ENCODE results near the gene AK8.

AK8 gene

DNA sequence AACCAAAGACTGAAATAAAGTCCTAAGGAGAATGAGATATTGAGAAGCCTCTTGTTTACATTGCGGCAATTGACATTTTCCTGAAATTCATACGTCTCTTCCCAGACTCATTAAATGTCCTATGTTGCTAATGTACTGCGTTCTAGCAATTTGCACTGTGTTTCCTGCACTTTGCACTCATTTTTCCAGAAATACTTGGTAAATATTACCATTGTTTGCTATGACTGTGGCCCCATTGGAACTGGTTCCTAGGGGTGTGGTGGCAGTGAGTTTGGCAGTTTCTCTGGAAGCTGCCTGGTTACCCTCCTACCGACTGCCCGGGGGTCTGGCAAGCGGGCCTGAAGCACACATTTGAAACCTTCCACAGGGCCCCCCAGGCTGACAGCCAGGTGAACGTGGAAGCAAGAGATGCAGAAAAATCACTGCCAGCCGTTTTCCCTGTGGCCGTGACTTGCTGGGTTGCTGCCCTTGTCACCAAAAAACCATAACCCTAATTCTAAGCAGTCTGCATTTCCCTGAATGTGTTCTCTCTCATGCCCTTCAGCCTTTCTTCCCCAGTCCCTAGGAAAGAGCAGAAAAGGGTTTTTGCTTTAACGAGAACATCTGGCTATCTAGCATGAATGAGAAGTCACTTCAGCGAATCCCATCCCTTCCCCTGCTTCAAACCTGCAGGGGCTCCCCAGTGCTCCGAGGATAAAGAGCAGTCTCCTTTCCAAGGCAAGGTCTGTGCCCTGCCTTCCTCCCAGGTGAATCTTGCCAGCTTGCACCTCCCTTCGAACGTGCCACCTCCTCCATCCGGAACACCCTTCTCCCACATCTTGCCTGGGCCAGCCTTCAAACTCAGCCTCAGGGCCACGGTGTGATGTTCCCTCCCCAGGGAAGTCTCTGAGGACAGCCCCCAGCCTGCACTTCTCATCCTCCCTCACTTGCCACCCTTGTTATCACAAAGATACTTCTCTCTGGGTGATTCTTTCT, 84.2 kb downstream of the AK8 start:
- DNase-seq, result no peak
- Histone ChIP-seq H3K27ac (no peak overlapping the region), H3K27me3 (ENCODE audit: insufficient read depth, low read depth, severe bottlenecking) (no peaks in the 10 kb centered on the region), H3K36me3 (no peaks in the 10 kb centered on the region), H3K4me3 (ENCODE audit: low read depth, low read length) (no peak overlapping the region), H3K9me3 (ENCODE audit: severe bottlenecking) (no peaks in the 10 kb centered on the region)
- TF ChIP-seq, protein P1, sequence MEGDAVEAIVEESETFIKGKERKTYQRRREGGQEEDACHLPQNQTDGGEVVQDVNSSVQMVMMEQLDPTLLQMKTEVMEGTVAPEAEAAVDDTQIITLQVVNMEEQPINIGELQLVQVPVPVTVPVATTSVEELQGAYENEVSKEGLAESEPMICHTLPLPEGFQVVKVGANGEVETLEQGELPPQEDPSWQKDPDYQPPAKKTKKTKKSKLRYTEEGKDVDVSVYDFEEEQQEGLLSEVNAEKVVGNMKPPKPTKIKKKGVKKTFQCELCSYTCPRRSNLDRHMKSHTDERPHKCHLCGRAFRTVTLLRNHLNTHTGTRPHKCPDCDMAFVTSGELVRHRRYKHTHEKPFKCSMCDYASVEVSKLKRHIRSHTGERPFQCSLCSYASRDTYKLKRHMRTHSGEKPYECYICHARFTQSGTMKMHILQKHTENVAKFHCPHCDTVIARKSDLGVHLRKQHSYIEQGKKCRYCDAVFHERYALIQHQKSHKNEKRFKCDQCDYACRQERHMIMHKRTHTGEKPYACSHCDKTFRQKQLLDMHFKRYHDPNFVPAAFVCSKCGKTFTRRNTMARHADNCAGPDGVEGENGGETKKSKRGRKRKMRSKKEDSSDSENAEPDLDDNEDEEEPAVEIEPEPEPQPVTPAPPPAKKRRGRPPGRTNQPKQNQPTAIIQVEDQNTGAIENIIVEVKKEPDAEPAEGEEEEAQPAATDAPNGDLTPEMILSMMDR (IDR thresholded peaks at IDR 0.05; ENCODE audit: low read depth, low read length), result no peak

DNA sequence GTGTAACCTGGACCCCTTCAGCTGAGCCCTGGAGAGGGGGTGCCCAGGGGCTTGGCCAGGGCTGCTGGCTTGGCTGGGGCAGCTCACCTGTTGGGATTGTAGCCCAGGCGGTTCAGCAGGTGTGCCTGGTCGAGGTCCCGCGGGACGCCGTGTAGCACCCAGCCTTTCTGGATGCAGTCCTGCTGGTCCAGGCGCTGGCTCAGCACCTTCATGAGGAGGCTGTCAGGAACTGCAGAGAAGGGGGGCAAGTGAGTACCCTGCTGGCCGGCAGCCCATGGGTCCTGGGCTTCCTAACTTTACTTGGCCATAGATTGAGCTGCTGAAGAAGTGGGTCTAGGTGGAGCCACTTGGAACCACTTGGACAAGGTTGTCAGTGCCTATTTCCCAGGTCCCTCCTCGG, 85.5 kb downstream of the AK8 start:
- Histone ChIP-seq H3K27ac (no peak overlapping the region), H3K4me3 (ENCODE audit: low read depth, low read length) (no peak overlapping the region), H3K36me3 (no peaks in the 10 kb centered on the region), H3K9me3 (ENCODE audit: severe bottlenecking) (peaks cover 5% of the 10 kb centered on the region), H3K27me3 (ENCODE audit: insufficient read depth, low read depth, severe bottlenecking) (no peaks in the 10 kb centered on the region)
- TF ChIP-seq, protein P1 (IDR thresholded peaks at IDR 0.05; ENCODE audit: low read depth, low read length), result no peak
- no peak for DNase-seq

DNA sequence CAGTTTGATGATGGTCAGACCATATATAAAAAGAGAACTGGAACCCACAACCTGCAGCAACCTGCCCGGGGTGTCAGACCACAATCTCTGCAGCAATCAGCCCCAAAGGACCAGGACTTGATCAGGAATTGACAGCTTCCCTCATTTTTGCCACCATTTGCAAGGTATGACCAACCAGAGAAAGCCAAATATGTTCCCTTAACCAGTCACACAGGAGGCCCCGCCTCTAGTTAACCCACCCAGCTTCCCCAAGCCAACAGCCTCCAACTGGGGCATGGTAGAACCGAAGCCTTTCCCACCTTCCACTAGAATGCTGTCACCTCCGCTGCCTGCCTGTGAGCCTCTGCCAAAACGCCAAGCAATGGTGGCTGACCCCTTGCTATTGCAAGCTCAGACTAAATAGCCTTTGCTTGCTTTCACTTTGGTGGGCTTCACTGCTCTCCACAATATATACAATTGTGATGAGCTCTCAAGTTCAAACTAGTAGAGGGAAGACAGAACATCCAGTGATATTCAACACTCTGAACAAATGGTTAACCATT, 86.3 kb downstream of the AK8 start:
- H3K27ac ChIP-seq, result no peak overlapping the region
- no peak for DNase-seq
- no peak overlapping the region for H3K4me3 ChIP-seq (ENCODE audit: low read depth, low read length)
- H3K27me3 ChIP-seq (ENCODE audit: insufficient read depth, low read depth, severe bottlenecking), result no peaks in the 10 kb centered on the region
- H3K36me3 ChIP-seq, result no peaks in the 10 kb centered on the region
- TF ChIP-seq, protein P1 (IDR thresholded peaks at IDR 0.05; ENCODE audit: low read depth, low read length), result no peak
- peaks cover 5% of the 10 kb centered on the region for H3K9me3 ChIP-seq (ENCODE audit: severe bottlenecking)

DNA sequence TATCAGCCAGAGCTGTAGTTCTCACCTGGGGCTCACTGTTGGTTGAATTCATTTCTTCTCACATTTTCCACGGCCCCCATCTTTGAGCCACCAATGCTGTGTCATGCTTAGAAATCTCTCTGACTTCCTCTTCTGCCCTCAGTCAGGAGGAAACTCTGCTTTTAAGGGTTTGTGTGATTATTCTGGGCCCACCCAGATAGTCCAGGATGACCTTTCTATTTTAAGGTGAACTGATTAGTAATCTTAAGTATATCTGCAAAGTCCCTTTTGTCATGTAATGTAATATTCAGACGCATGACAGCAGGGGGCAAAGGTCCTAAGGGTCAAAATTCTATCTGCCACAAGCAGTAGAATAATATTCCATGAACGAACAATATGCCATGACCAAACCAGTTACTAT, 88.4 kb downstream of the AK8 start:
- no peak overlapping the region for H3K4me3 ChIP-seq (ENCODE audit: low read depth, low read length)
- H3K27ac ChIP-seq, result no peak overlapping the region
- no peaks in the 10 kb centered on the region for H3K27me3 ChIP-seq (ENCODE audit: insufficient read depth, low read depth, severe bottlenecking)
- peaks cover 5% of the 10 kb centered on the region for H3K9me3 ChIP-seq (ENCODE audit: severe bottlenecking)
- no peaks in the 10 kb centered on the region for H3K36me3 ChIP-seq
- TF ChIP-seq, protein P1 (IDR thresholded peaks at IDR 0.05; ENCODE audit: low read depth, low read length), result no peak
- DNase-seq, result no peak

DNA sequence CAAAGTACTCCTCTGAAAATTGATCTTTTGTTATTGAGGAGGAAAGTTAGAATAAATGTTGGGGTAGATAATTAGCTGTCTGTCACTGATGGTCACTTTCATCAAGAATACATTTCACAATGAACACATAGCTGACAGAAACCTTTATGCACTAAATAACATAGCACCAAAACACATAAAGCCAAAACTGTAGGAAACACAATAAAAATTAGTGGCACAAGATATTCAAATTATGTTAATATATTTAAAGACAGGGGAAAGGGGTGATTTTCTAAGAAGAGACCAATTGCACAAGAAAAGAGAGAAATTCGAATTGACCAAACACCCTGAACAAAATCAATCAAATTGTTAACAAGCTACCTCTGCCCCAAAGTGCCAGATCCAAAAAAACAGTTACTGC, 89.7 kb downstream of the AK8 start:
- H3K9me3 ChIP-seq (ENCODE audit: severe bottlenecking), result peaks cover 5% of the 10 kb centered on the region

More for the DNA sequence above, 89.7 kb downstream of the AK8 start:
- H3K27me3 ChIP-seq (ENCODE audit: insufficient read depth, low read depth, severe bottlenecking), result no peaks in the 10 kb centered on the region
- no peak for DNase-seq
- no peaks in the 10 kb centered on the region for H3K36me3 ChIP-seq
- TF ChIP-seq, protein P1 (IDR thresholded peaks at IDR 0.05; ENCODE audit: low read depth, low read length), result no peak
- no peak overlapping the region for H3K4me3 ChIP-seq (ENCODE audit: low read depth, low read length)
- H3K27ac ChIP-seq, result no peak overlapping the region
